ENCODE results near the gene CDH23.

DNA sequence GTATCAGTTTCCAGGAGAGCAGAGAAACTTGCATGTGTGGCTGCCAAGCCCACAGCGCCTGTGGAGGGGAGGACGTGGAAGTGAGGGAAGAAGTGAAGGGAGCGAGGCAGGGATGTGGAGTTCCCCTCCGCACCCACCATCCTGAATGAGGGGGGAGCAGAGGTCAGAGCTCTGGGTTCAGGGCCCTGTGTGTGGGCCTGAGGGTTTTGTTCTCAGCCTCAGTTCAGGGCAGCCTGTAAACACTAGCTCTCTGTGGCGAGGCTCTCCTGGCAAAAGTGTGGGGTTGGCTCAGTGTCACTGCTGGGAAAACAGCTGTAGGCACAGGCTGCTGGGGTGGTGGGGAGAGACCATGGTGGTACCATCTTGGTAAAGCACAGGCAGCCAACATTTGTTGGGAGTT is 214.4 kb downstream of the CDH23 start:
- TF ChIP-seq TBP (optimal IDR thresholded peaks at IDR 0.05; ENCODE audit: low read depth, low read length) (no peak), JUN (IDR thresholded peaks at IDR 0.05; ENCODE audit: borderline replicate concordance, low read depth, low read length) (no peak), JUN (CRISPR knock-in tag; IDR thresholded peaks at IDR 0.05; ENCODE audit: borderline replicate concordance) (no peak), CTBP1 (IDR thresholded peaks at IDR 0.05; ENCODE audit: borderline replicate concordance) (no peak), COPS2 (conservative IDR thresholded peaks at IDR 0.05) (no peak)
- TF ChIP-seq, protein P1, sequence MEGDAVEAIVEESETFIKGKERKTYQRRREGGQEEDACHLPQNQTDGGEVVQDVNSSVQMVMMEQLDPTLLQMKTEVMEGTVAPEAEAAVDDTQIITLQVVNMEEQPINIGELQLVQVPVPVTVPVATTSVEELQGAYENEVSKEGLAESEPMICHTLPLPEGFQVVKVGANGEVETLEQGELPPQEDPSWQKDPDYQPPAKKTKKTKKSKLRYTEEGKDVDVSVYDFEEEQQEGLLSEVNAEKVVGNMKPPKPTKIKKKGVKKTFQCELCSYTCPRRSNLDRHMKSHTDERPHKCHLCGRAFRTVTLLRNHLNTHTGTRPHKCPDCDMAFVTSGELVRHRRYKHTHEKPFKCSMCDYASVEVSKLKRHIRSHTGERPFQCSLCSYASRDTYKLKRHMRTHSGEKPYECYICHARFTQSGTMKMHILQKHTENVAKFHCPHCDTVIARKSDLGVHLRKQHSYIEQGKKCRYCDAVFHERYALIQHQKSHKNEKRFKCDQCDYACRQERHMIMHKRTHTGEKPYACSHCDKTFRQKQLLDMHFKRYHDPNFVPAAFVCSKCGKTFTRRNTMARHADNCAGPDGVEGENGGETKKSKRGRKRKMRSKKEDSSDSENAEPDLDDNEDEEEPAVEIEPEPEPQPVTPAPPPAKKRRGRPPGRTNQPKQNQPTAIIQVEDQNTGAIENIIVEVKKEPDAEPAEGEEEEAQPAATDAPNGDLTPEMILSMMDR (IDR thresholded peaks at IDR 0.05 in 2 of 3, conservative IDR thresholded peaks at IDR 0.05 in 1 of 3; ENCODE audit: insufficient read depth in 2 of 3, low read depth in 1 of 3, low read length in 3 of 3): no peak
- TF ChIP-seq, protein P2, sequence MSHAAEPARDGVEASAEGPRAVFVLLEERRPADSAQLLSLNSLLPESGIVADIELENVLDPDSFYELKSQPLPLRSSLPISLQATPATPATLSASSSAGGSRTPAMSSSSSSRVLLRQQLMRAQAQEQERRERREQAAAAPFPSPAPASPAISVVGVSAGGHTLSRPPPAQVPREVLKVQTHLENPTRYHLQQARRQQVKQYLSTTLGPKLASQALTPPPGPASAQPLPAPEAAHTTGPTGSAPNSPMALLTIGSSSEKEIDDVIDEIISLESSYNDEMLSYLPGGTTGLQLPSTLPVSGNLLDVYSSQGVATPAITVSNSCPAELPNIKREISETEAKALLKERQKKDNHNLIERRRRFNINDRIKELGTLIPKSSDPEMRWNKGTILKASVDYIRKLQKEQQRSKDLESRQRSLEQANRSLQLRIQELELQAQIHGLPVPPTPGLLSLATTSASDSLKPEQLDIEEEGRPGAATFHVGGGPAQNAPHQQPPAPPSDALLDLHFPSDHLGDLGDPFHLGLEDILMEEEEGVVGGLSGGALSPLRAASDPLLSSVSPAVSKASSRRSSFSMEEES (CRISPR knock-in tag; IDR thresholded peaks at IDR 0.05): no peak
